ENCODE measurements around the gene GKN1. TPM values are rescaled to one million over a fixed set of nuclear protein-coding genes. Genes with fewer than 3 reads are reported as not detected.

Gene GKN1, protein sequence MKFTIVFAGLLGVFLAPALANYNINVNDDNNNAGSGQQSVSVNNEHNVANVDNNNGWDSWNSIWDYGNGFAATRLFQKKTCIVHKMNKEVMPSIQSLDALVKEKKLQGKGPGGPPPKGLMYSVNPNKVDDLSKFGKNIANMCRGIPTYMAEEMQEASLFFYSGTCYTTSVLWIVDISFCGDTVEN
- total RNA-seq (2022; extraction: Qiagen RNA extraction), result 0.24 to 0.56 TPM (median 0.41 TPM) in 5 replicates

DNA sequence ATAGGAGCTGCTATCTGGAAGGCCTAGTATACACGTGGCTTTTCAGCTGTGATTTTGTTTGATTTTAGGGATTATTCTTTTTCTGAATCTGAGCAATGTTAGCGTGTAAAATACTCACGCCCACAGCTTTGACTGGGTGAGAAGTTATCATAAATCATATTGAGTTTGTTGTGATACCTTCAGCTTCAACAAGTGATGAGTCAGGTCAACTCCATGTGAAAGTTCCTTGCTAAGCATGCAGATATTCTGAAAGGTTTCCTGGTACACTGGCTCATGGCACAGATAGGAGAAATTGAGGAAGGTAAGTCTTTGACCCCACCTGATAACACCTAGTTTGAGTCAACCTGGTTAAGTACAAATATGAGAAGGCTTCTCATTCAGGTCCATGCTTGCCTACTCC lies at the start of gene GKN1:
TSS of gene GKN1 (plus strand) at position 386 of the 400 bp plus-strand sequence. CDS start 42 bp downstream, outside the sequence.

DNA sequence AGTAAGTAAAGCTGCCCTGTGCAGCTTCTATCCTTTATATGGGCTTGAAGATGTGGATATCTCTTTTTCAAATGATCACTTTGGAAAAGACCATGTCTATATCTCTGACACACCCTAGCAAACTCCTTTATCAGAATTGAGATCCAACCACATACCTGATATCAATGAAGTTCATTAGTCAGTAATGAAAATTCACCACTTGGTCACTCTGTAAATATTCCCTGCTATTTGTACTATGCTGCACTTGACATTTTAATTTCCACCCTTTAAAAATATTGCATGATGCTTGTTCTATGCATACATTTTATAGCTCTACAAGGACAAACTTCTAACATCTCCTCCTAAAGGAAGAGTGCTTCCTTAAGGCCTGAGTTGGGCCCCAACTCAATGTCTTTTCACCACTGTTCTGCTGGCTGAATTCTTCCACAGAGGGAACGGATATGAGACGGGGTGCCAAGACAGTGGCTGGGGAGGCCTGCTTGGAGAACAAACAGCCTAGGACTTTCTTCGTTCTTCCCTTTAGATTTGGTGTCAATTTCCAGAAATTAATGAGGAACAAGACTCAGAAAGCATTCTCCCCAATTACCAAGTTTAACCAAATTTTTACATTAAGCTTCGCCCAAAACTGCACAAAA lies 21.4 kb upstream of the GKN1 start, which contains the start of gene GKN2:
TSS of gene GKN2 (minus strand) at position 7 of the 635 bp plus-strand sequence. CDS start 32 bp downstream, outside the sequence.

DNA sequence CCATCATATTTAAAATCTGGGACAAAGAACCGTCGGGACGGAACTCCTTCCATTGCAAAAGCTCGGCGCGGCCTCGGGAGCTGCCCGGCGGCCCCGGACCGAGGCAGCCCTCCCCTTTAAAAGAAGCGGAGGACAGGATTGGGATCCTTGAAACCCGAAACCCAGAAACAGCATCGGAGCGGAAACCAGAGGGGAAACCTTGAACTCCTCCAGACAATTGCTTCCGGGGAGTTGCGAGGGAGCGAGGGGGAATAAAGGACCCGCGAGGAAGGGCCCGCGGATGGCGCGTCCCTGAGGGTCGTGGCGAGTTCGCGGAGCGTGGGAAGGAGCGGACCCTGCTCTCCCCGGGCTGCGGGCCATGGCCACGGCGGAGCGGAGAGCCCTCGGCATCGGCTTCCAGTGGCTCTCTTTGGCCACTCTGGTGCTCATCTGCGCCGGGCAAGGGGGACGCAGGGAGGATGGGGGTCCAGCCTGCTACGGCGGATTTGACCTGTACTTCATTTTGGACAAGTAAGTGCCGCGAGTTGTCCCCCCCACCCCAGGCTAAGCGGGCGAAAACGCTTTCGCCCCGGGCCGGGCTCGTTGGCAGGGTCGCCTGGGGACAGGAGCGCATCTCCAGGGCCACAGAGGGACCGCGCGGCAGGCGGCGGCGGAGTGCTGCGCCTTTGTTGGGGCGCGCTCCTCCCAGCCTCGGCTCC lies 38.9 kb downstream of the GKN1 start, which contains the start of gene ANTXR1:
TSS of gene ANTXR1 (plus strand) at position 38 of the 698 bp plus-strand sequence. CDS start at position 359, 321 bp downstream.

Other genes with a start within 250 kb of the GKN1 start
- 0.11 to 0.47 TPM (median 0.37 TPM) in 5 replicates for gene ARHGAP25, start 239.8 kb upstream of the GKN1 start, total RNA-seq (2022; extraction: Qiagen RNA extraction)
- not detected in 5 replicates for gene BMP10, start 103.2 kb upstream of the GKN1 start, total RNA-seq (2022; extraction: Qiagen RNA extraction)
- 1.5 to 2.9 TPM (median 2.0 TPM) in 5 replicates for gene GKN2, start 21.7 kb upstream of the GKN1 start, total RNA-seq (2022; extraction: Qiagen RNA extraction)
- 115 to 164 TPM (median 154 TPM) in 5 replicates for gene ANTXR1, start 38.5 kb downstream of the GKN1 start, total RNA-seq (2022; extraction: Qiagen RNA extraction)